ENCODE data around the gene MAPRE2.

Gene MAPRE2

DNA sequence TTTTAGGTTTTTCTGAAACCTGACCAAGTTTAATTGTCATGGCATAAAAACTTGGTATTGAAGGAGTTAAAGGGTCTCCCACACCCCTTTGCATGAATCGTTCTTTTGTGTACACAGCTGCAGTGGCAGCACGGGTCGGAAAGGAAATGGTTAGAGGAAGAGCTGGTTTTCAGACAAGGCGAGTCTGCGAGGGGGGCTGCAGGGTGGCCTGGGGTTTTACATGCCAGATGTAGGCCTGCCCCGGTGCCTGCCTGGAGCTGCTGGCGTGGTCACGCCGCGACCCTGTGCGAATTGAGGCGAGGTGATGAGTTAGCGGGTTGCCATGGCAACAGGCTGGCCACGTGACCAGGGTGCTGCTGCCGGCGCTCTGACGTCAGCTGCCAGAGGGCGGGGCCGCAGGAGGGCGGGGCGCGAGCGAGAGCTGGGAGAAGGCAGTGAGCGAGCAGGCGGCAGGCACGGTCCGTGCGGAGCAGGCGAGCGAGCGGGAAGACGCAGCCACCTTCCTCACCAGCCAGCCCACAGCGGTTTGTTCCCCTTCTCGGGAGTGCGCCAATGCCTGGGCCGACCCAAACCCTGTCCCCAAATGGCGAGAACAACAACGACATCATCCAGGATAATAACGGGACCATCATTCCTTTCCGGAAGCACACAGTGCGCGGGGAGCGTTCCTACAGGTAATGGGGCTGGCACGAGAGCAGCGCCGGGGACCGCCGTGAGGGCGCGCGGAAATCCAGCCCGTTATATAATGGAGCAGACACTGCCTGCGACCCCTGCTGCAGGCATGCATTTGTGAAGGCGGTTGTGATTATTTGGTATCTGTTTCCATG is at the start of gene MAPRE2:
MAPRE2 (plus strand) TSS at position 426 of the 827 bp plus-strand sequence; CDS start at position 553, 127 bp downstream.
- DNase-seq (ENCODE audit: low read depth in 2 of 2), result peak; percentile 95 to 100

DNA sequence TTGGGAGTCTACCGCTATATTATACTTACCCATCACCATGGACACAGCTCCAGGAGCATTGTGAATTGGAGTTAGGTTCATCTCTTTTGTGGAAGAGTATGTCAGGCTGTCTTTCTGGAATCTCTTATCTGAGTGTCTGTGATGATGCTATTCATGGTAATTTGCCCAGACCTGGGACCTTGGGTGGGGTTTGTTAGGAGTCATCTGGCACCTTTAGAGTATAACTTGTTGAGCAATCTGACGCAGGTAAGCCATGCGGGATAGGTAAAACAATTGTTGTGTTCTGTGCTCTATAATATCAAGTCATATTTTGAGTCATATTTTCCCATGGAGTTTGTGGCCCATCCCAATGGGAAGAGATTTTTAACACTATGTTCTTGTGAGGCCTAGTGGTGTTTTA is 49.7 kb upstream of the MAPRE2 start:
- no peak for DNase-seq (ENCODE audit: low read depth in 2 of 2)

DNA sequence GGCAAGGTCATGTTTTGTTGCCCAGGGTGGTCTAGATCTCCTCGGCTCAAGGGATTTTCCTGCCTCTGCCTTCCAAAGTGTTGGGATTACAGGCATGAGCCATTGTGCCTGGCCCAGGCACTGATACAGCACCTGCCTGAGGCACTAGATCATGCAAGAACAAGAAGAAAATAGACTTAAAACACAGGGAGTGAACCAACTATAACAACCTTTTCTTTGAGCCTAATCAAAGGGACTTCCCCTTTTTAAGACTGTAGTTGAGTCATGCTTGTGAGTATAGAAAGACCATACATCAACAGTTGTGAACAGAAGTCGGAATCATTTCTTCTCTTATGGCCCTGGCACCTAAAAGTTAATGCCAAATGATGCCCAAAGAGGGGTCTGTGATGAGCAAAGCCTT is 47.9 kb upstream of the MAPRE2 start:
- DNase-seq (ENCODE audit: low read depth in 2 of 2), result no peak

DNA sequence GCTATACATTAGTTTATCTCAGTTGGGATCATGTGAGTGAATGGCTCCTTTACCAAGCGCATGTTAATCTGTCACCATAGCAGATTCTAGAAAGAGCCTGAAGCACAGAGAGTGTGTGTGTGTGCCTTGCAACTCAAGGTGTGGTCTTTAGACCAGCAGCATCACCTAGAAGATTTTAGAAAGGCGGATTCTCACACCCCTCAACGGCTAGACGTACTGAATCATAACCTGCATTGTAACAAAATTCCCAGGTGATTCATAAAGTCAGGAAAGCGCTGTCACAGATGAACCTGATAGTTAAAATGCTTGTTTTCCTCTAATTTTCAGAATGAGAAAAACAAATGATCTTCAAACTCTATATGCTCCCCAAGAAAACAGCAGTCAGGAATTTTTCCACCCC is 45.5 kb upstream of the MAPRE2 start:
- DNase-seq (ENCODE audit: low read depth in 2 of 2), result no peak

DNA sequence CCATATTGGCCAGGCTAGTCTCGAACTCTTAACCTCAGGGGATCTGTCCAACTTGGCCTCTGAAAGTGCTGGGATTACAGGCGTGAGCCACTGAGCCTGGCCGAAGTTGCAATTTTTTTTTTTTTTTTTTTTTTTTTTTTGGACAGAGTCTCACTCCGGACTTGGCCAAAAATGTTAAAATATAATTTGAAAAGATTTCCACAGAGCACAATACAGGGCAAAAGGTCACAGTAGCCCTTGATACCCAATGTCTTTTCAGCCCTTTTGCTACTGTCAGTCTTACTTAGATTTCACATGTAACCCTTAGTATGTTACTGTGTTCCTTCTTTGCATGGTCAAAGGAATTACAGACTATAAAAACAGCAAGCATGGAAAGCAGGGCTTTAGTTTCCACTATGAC is 42.6 kb upstream of the MAPRE2 start:
- DNase-seq (ENCODE audit: low read depth in 2 of 2), result no peak

DNA sequence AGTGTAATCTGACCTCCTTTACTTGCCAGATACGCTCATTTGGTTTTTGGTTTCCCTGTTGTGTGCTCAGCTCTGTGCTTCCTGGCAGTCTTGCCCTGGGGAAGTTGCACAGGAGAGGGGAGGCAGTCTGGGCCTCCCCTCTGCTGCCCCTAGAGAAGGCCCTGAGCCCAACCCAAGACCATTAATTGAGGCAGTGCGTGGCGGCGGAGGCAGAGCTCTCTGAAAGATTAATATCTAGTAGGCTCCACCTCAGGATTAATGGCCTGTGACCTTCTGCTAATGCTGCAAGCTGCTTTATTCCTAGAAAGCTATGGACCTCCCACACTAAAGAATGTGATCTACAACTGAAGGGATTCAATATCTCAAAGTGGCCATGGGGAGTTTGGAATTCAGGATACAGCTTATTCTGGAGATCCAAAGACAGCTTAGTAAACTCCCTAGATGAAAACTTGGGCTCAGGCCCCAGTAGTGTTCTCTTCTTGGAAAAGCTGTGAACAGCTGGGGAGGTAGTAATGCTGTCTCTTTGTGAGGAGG is 41.4 kb upstream of the MAPRE2 start:
- no peak for DNase-seq (ENCODE audit: low read depth in 2 of 2)

DNA sequence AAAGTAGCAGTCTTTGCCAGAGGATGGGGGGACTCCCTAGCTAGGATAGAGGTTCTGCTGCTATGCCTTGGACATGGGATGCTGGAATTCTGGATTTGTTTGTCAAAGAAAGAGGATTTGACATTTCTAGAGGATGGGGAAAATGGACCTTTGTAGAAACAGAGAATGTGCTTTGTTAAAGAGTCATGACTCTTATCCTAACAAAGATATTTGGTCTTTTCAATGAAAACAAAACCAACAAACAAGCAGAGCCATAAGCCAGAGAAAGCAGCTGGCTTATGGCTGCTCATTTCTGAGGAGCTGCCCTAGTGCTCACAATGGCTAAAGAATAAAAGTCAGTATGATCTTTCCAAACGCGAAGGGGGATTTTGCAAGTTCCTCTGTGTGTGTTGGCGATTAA is 40.8 kb upstream of the MAPRE2 start:
- no peak for DNase-seq (ENCODE audit: low read depth in 2 of 2)

DNA sequence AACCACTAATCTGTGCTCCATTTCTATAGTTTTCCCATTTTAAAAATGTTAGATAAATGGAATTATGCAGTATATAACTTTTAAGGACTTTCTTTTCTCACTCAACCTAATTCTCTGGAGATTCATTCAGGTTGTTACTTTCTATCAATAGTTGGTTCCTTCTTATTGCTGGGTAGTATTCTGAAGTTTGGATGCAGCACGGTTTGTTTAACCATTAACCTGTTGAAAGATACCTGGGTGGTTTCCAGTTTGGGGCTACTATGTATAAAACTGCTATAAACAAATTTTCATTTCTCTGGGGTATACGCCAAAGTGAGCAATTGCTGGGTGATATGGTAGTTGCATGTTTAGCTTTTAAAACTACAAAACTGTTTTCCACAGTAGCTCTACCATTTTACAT is 39.1 kb upstream of the MAPRE2 start:
- DNase-seq (ENCODE audit: low read depth in 2 of 2), result no peak

DNA sequence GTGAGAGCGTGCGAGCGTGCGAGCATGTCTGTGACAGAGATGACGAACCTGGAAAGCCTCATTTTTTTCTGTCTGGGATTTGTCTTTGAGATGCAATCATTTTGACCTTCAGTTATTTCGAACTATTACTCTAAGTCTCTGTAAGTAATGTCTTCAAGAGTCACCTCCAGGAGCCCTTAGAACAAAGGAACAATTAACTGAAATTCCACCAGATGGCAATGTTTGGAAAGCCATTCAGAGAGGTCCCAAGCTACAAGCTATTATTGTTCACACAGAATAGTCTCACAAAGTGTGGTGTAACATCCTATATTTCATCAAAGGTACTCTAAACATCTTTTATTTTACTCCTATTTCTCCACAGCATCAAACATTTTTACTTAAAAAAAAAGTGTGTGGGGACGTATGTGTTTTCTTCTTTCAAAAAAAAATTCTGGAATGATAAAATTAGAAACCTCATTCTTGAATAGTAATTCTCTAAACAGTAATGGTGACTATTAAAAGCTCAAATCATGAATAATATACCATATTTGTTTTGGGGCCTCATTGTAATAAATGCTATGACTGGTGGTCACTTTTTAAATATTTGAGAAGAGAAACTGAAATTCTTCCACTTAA is 35.1 kb upstream of the MAPRE2 start:
- no peak for DNase-seq (ENCODE audit: low read depth in 2 of 2)

DNA sequence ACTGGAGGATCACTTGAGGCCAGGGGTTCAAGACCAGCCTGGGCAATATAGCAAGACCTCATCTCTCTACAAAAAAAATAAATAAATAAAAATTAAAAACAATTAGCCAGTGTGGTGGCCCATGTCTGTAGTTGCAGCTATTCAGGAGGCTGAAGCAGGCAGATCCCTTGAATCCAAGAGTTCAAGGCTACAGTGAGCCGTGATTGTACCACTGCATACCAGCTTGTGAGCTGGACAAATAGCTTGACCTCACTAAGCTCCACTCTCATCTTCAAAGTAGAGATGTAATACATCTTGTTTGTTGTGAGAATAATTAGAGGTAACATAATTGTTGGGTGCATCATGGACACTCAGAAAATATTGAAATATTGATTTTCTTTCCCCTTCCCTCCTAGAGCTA is 31.1 kb upstream of the MAPRE2 start:
- DNase-seq (ENCODE audit: low read depth in 2 of 2), result no peak

DNA sequence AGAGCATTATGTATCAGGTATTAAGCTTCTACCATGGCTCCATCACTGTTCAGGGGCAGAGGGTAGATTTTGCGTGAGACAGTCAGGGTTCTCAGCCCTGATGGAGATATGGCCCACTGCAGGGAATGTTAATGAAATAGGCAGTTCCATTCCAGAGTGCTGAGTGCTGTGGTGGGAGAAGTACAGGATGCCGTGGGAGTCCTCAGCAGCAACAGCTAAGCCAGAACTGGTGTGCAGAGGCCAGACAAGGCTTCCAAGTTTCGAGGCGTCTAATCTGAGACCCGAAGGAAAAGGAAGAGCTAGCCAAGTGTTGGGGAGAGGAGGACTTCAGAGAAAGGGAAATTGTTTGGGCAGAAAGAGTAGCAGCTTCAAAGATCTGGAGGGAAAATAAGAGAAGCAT is 30.2 kb upstream of the MAPRE2 start:
- DNase-seq (ENCODE audit: low read depth in 2 of 2), result no peak

DNA sequence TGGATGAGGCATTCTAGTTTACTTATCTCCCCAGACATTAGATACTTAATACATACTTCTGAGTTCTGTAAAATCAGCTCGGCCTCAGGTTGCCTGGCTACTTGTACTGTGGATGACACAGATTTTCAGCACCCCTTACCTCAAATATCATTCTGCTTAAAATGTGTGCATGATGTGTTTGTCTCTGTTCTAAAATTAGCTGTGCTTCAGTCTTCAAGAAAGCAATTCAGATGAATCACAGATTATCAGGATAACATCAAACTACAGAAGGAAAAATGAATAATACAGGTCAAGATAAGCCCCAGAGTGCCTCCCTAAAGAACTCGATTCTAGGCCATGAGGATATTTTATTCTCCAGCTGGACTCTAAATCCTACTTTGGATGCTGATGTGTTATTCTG is 21.3 kb upstream of the MAPRE2 start:
- no peak for DNase-seq (ENCODE audit: low read depth in 2 of 2)

DNA sequence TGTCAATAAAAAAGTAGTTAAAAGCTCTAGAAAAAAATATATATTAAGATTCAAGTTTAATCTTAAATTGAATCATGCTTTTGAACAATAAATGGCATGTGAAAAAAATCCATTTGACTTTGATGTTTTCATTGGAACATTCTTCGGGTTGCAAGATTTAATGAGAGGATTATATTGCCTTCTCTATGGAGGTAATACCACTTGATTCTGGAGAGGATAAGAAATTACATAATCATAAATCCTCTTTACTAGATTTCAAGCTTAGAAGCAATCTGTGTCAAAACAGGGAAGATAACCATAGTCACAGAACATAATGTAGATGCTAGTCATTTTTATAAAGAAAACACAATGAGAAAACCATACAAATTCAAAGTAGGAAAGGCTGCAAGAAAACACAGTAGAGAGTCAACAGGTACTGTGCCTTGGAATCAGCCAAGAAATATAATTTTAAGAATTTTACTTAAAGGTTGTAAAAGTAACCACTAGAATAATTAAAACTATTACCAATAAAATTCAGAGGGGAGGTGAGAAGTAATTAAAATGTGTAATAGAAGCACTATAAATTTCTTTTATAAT is 18.7 kb upstream of the MAPRE2 start:
- DNase-seq (ENCODE audit: low read depth in 2 of 2), result no peak

DNA sequence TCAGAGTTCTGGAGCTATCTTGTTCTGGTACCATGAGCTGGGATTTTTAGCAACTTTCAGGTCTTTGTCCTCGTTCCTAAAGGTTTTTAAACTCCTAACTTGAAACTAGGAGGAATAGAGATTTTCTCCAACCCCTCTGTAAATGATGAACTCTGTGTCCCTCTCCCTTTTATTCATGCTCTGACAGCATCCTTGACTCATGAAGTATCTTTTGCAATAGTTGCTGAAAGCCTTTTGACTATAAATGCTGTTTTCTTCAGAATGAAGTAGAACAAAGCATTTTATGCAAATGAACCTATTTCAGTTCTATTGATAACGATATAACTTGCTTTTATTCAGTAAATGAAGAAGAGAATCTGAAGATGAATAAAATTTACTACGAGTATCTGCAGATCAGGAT is 17.0 kb upstream of the MAPRE2 start:
- DNase-seq (ENCODE audit: low read depth in 2 of 2), result no peak

DNA sequence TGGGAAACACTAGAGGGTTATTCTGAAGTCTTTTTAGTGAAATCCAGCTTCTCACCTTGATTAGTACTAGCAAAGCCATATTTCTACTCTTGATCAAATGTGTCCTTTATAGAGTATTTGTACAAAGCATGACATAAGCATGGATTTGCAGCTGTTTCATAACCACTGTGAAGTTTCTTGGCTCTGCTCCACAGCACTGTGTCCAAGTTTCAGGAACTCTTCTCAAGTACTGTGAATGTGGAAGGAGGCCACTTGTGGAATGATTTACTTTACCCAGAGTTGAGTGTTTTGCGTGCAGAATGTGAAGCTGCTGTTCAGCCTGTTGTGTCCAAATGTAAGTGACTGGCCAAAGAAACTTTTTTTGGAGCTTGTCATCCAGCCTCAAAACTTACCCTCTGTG is 16.2 kb upstream of the MAPRE2 start:
- no peak for DNase-seq (ENCODE audit: low read depth in 2 of 2)

DNA sequence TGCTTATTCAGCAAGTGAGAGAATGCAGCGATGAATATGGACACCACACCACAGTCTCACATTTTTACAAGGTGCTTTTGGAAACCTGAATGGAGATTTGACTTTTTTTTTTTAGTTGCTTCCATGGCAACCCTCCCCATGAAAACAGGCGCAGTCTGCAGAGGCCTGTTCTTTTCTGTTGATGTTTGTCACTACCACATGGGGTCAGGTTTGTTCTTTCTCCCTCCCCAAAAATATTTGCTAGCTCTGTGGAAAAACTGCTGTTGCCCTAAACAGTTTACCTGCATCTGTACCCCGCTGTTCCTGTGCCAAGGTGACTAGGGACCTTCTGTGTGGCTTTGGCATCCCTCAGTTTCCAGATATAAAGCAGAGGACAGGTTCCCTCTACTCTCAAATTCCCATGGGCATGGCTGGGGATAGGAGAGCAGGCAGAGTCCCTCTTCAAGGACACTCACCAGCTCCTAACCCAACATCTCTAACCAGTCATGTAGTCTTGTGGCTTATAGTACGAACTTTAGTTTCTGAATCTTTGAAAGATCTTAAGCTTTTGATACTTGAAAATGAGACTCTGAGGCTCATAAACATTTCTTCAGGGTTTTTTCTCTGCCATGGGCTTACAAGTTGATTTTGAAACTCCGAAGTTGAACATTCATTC is 14.7 kb upstream of the MAPRE2 start:
- DNase-seq (ENCODE audit: low read depth in 2 of 2), result no peak

DNA sequence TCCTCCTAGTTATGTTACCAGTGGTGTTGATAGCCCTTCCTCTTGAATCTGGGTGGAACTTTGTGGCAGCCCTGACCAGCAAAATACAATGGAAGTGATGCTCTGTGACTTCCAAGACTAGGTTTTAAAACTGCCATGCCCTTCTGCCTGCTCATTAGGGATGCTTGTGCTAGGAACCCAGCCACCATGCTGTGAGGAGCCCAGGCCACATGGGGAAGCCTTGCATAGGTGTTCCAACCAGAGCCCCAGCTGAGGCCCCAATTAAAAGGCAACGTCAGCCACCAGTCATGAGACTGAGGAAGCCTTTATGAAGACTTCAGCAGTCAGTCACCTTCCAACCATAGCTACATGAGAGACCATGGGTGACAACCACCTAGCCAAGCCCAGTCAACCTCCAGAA is 14.0 kb upstream of the MAPRE2 start:
- DNase-seq (ENCODE audit: low read depth in 2 of 2), result no peak

DNA sequence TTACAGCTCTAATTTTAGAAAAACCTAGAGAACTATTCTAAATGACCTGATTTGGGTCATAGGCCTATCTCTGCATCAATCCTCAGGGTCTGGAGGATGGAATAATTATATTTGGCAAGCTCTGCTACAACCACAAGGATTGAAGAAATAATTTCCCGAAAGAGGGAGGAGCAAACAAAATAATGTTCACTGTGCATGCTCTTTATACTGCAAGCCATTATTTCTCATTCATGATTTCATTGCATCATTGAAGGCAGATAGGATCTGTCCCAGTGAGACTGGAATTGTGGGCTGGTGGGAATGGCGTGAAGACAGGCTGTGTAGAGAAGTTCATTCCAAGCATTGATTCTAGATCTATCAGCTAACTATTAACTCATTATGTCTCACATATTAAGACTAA is 12.7 kb upstream of the MAPRE2 start:
- DNase-seq (ENCODE audit: low read depth in 2 of 2), result no peak

DNA sequence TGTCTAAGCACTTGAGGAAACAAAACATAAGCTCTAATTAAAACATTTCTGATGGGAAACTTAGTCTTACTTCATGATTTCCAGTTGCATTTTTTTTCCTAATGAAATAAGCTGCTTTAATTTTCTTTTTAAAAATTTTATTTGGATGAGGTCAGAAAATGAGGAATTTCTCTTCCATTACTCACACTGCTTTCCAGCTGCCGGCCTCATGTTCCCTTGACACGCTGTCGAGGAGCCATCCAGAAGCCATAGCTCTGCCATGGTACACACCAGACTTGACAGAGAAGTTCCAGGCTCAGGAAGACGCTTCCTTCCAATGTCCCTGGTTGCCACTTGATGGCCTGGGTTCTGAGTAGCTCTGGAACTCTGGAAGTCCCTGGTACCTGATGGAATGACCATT is 12.1 kb upstream of the MAPRE2 start:
- DNase-seq (ENCODE audit: low read depth in 2 of 2), result no peak

DNA sequence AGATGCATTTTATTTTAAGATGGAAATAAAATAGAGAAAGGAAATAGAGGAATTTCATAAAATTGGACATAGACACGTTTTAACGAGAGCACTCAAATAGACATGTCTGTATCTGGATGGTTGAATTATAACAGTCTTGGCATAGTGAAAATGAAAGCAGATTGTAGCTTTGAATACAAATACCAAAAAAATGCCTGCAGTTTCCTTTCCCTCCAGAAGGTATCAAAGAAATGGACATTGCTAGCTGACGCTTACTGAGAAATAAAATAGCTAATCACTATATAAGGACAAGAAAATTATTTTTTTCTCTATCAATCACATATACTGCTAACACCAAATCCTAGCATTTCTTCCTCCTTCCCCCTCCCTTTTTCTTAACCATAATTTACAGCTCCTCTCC is 11.4 kb upstream of the MAPRE2 start:
- DNase-seq (ENCODE audit: low read depth in 2 of 2), result no peak

DNA sequence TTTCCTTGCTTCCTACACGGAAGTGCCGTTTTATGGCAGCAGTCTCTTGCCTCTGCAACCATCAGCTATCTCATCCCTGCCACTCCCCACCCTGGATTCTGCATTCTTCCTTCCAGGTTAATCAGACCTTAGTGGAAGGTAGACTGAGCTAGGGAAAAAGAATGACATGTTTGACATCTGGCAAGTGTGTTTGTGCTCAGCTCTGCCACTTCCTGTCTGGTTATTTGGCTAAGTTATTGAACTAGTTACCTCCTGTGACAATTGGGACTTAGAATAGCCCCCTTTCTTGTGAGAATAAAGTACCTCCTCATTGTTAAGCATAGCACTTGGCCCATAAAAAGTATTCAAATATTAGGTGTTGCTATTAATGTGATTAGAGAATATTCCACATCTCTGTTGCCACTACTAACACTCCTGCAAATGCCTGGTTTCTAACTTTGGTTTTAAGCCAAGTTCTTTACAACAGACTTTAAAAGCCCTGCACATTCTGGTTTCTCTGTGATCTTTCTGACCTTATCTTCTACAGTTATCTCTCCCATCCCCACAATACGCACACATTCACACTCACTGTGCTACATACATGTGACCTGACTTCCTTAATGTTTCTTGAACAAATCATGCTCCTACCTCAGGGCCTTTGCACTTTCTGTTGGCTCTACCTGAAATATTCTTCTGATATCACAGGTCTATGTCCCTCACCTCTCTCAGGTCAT is 10.8 kb upstream of the MAPRE2 start:
- no peak for DNase-seq (ENCODE audit: low read depth in 2 of 2)

DNA sequence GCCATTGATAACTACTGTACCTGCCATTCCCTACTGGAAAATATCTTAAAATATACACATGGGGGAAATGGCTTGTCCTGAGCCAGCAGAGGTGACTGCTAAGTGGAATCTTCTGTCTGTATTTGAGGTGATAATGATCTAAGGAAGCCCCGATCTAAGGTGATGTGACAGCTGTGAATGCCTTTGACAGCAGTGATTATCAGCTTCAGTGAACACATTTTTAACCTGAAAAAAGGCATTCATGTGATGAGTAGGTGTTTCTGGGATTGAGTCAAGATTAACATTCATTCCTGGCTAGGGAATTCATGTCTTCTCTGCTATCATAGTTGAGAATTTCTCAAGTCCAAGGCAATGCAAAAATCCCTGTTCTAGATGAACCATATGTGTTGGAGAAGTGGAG is 9.1 kb upstream of the MAPRE2 start:
- no peak for DNase-seq (ENCODE audit: low read depth in 2 of 2)

All from stimulated activated CD8-positive, alpha-beta memory T cell treated with anti-CD3 and anti-CD28 coated beads, Interleukin-7, amount 100 ng/mL, for 4 hours (primary cell).